Endometrium (tissue), 2 donors: Measurements from ENCODE around the gene ITCH.
"Not testable (repeated sequence)": the region's sequence is repeated elsewhere in the genome, so short reads cannot be mapped to it uniquely, and the experiment has no call there.

Source experiments
- FAIRE-seq: peaks from 2 replicates; lab custom pipeline; 2012; peaks lifted over from hg19 to GRCh38; lab: Jason Lieb, UNC
- donor health status: control.
- donor health status: control.

The ITCH gene

GRCh38 chr20:34363062-34363464 lies at the start of gene ITCH:
Gene ITCH, plus strand, starts transcription at chr20:34363273. Its CDS starts 30,539 bp downstream, at chr20:34393812.
- no peak for FAIRE-seq

- no peak for FAIRE-seq
Observed at GRCh38 chr20:34315236-34315635, 47.8 kb upstream of the ITCH start.

GRCh38 chr20:34316196-34316814 lies 46.8 kb upstream of the ITCH start:
- FAIRE-seq, result no peak

- no peak for FAIRE-seq
Observed at GRCh38 chr20:34318609-34319443, 44.2 kb upstream of the ITCH start.

GRCh38 chr20:34320861-34321260 lies 42.2 kb upstream of the ITCH start:
- no peak for FAIRE-seq

GRCh38 chr20:34322267-34323105 lies 40.6 kb upstream of the ITCH start:
- no peak for FAIRE-seq

GRCh38 chr20:34324541-34324940 lies 38.5 kb upstream of the ITCH start:
- no peak for FAIRE-seq

- not testable (repeated sequence) for FAIRE-seq
Observed at GRCh38 chr20:34328207-34328606, 34.9 kb upstream of the ITCH start.

GRCh38 chr20:34328928-34329677 lies 34.0 kb upstream of the ITCH start:
- FAIRE-seq, result no peak

- not testable (repeated sequence) for FAIRE-seq
Observed at GRCh38 chr20:34330861-34331544, 32.1 kb upstream of the ITCH start.

- FAIRE-seq, result no peak
Observed at GRCh38 chr20:34331838-34332237, 31.2 kb upstream of the ITCH start.

- FAIRE-seq, result no peak
Observed at GRCh38 chr20:34332262-34332920, 30.7 kb upstream of the ITCH start.

- FAIRE-seq, result no peak
Observed at GRCh38 chr20:34333786-34334185, 29.3 kb upstream of the ITCH start.

GRCh38 chr20:34334654-34335407 lies 28.2 kb upstream of the ITCH start:
- no peak for FAIRE-seq

GRCh38 chr20:34337544-34337943 lies 25.5 kb upstream of the ITCH start:
- no peak for FAIRE-seq

- no peak for FAIRE-seq
Observed at GRCh38 chr20:34337982-34338726, 24.9 kb upstream of the ITCH start.

- not testable (repeated sequence) for FAIRE-seq
Observed at GRCh38 chr20:34340726-34341125, 22.3 kb upstream of the ITCH start.

GRCh38 chr20:34341199-34341598 lies 21.9 kb upstream of the ITCH start:
- not testable (repeated sequence) for FAIRE-seq
